Duodenal mucosa (tissue), 2 donors: ENCODE data around the gene CALY.
A peak's percentile ranks its signal among the peaks of the same experiment; 100 is the strongest.
"Not testable (repeated sequence)": the region's sequence is repeated elsewhere in the genome, so short reads cannot be mapped to it uniquely, and the experiment has no call there.

ENCODE experiments used
- H3K27ac ChIP-seq: one replicate; pipeline ENCODE4 v1.7.0; 2013; ENCODE audit warnings: low read depth, low read length
- H3K27me3 ChIP-seq, 2 donors: one replicate each; pipeline ENCODE4 v1.7.0; 2013; ENCODE audit warnings: low read length in 2 of 2, control low read depth in 1 of 2; ENCODE audit not compliant: insufficient read depth in 2 of 2, control insufficient read depth in 1 of 2
- H3K36me3 ChIP-seq, 2 donors: one replicate each; pipeline ENCODE4 v1.7.0; 2013; ENCODE audit warnings: low read length in 2 of 2, control low read depth in 1 of 2; ENCODE audit not compliant: insufficient read depth in 2 of 2, control insufficient read depth in 1 of 2
- H3K4me1 ChIP-seq, 2 donors: one replicate each; pipeline ENCODE4 v1.7.0; 2013; ENCODE audit warnings: low read length in 2 of 2, control low read depth in 1 of 2; ENCODE audit not compliant: insufficient read depth in 2 of 2, control insufficient read depth in 1 of 2
- H3K4me3 ChIP-seq, 2 donors: one replicate each; pipeline ENCODE4 v1.7.0; 2013; ENCODE audit warnings: low read length in 2 of 2, low read depth in 1 of 2
- H3K9ac ChIP-seq, 2 donors: one replicate each; pipeline ENCODE4 v1.7.0; 2013; ENCODE audit warnings: low read length in 2 of 2, low read depth in 1 of 2
- H3K9me3 ChIP-seq, 2 donors: one replicate each; pipeline ENCODE4 v1.7.0; 2013; ENCODE audit warnings: low read length in 2 of 2, control low read depth in 1 of 2; ENCODE audit not compliant: control insufficient read depth in 1 of 2

CALY gene

DNA sequence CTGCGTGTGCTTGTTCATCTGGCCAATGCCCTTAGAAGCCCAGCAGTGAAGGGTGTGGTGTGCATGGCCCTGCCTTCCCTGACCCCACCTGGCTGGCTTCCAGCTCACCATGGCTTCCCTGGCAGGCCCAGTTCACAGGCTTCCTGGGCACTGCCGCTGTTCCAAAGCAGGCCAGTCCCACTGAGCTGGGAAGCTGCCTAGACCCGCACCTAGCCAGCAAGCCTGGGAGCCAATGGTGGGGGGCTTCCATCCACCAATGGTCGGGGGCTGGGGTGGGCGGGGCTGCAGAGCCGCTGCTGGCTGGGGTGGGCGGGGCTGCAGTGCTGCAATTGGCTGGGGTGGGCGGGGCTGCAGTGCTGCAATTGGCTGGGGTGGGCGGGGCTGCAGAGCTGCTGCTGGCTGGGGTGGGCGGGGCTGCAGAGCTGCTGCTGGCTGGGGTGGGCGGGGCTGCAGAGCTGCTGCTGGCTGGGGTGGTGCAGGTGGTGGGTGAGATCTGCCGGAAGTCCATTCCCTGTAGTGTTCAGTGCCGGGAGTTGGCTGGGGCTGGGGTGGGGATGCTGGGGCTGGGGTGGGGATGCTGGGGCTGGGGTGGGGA is 12.4 kb downstream of the CALY start:
- no peak overlapping the region for H3K9ac ChIP-seq
- peaks cover 7 to 10% of the 10 kb centered on the region in 2 donors for H3K4me1 ChIP-seq
- no peaks in the 10 kb centered on the region for H3K9me3 ChIP-seq
- no peaks in the 10 kb centered on the region for H3K36me3 ChIP-seq
- H3K27me3 ChIP-seq, result peaks cover 45 to 47% of the 10 kb centered on the region in 2 donors
- H3K27ac ChIP-seq, result no peak overlapping the region
- peak overlapping the region in 1 of 2 donors; percentile 54 for H3K4me3 ChIP-seq

DNA sequence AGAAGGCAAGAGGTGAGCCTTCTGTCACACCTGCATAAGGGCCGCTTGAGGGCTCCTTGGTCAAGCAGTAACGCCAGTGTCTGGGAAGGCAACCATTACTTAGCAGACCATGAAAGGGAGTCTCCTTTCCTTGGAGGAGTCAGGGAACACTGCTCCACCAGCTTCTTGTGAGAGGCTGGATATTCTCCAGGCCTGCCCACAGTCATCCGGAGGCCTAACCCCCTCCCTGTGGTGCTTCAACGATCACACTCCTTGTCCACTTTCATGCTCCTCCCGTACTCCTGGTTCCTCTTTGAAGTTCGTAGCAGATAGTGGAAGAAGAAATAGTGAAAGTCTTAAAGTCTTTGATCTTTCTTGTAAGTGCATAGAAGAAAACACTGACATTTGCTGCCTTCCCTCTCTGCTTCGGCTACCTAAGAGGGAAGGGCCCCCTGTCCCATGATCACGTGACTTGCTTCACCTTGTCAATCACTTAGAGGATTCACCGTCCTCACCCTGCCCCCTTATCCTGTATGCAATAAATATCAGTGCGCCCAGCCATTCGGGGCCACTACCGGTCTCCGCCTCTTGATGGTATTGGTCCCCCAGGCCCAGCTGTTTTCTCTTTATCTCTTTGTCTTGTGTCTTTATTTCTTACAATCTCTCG is 14.5 kb downstream of the CALY start:
- H3K27ac ChIP-seq, H3K36me3 ChIP-seq, H3K9ac ChIP-seq, H3K4me3 ChIP-seq, H3K9me3 ChIP-seq: not testable (repeated sequence)
- Histone ChIP-seq H3K27me3 (peaks cover 27 to 31% of the 10 kb centered on the region in 2 donors), H3K4me1 (peaks cover 7 to 10% of the 10 kb centered on the region in 2 donors)

DNA sequence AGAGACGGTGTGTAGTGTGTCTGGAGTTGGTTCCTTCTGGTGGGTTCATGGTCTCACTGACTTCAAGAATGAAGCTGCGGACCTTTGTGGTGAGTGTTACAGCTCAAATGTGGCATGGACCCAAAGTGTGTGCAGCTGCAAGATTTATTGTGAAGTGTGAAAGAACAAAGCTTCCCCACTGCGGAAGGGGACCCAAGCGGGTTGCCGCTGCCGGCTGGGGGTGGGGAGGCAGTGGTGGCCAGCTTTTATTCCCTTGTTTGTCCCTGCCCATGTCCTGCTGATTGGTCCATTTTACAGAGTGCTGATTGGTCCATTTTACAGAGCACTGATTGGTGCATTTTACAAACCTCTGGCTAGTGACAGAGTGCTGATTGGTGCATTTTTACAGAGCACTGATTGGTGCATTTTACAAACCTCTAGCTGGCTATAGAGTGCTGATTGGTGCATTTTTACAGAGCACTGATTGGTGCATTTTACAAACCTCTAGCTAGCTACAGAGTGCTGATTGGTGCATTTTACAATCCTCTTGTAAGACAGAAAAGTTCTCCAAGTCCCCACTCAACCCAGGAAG is 15.8 kb downstream of the CALY start:
- not testable (repeated sequence) for H3K9ac ChIP-seq, H3K27ac ChIP-seq, H3K36me3 ChIP-seq, H3K4me3 ChIP-seq, H3K9me3 ChIP-seq, H3K4me1 ChIP-seq
- peaks cover 14 to 18% of the 10 kb centered on the region in 2 donors for H3K27me3 ChIP-seq

DNA sequence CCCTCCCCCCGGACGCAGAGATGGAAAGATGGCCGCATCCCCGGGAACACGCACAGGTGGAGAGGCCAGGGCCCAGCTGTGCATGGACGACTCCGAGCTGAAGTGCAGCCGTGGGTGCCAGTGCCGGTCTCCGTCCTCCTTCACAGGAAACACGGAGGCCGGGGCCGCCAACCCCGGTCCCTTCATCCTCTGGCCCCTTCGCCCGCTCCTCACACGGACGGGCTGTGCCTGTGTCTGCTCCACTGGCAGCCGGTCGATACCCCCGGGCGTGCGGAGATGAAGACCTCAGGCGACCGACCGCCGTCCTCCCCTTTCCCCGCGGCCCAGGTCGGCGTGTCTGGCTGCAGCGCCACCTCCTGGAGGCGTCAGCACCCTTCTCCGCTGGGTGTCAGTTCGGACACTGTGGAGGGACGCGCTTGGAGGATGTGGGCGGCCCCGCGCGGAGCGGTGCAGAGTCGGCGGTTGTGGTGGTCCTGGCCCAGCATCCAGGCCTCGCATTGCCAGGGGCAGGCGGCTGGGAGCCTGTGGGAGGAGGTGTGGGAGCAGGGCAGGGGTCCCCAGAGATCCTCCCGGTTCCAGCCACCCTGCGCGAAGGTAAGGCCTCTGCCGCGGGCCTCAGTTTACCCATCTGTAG is 18.1 kb downstream of the CALY start:
- Histone ChIP-seq H3K27me3 (peaks cover 6 to 8% of the 10 kb centered on the region in 2 donors), H3K9ac (no peak overlapping the region), H3K36me3 (no peaks in the 10 kb centered on the region), H3K9me3 (no peaks in the 10 kb centered on the region), H3K4me1 (peaks cover 0 to 2% of the 10 kb centered on the region in 2 donors), H3K4me3 (peak overlapping the region; percentile 47 to 54), H3K27ac (no peak overlapping the region)

DNA sequence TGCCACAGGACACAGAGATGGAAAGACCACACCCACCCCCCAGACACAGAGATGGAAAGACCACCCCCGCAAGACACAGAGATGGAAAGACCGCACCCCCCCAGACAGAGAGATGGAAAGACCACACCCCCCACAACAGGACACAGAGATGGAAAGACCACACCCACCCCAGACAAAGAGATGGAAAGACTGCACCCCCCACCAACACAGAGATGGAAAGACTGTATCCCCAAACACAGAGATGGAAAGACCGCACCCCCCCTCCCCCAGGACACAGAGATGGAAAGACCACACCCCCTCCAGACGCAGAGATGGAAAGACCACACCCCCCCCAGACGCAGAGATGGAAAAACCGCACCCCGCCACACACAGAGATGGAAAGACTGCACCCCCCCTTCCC is 20.0 kb downstream of the CALY start:
- Histone ChIP-seq H3K36me3 (peaks cover 14% of the 10 kb centered on the region in 2 donors), H3K4me1 (peaks cover 0 to 2% of the 10 kb centered on the region in 2 donors), H3K27ac (no peak overlapping the region), H3K9ac (no peak overlapping the region), H3K27me3 (peaks cover 6 to 8% of the 10 kb centered on the region in 2 donors), H3K9me3 (no peaks in the 10 kb centered on the region), H3K4me3 (no peak overlapping the region)

DNA sequence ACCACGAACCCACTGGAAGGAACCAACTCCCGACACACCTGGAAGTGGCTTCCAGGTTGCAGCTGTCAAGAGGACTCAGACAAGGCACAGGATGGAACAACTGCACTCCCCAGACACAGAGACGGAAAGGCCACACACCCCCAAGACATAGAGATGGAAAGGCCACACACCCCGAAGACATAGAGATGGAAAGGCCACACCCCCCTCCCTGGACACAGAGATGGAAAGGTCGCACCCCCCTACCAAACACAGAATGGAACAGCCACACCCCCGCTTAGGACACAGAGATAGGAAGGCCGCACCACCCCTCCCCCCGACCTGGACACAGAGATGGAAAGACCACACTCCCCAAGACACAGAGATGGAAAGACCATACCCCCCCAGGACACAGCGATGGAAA is 20.4 kb downstream of the CALY start:
- H3K27ac ChIP-seq, result no peak overlapping the region
- peaks cover 0 to 2% of the 10 kb centered on the region in 2 donors for H3K4me1 ChIP-seq
- no peaks in the 10 kb centered on the region for H3K9me3 ChIP-seq
- peaks cover 14 to 19% of the 10 kb centered on the region in 2 donors for H3K36me3 ChIP-seq
- H3K9ac ChIP-seq, result no peak overlapping the region
- H3K4me3 ChIP-seq, result no peak overlapping the region
- H3K27me3 ChIP-seq, result peaks cover 6 to 8% of the 10 kb centered on the region in 2 donors

GRCh38 chr10:133315847-133316246 is 20.8 kb downstream of the CALY start:
- Histone ChIP-seq H3K36me3 (peaks cover 14 to 21% of the 10 kb centered on the region in 2 donors), H3K4me3 (no peak overlapping the region), H3K9ac (no peak overlapping the region), H3K9me3 (no peaks in the 10 kb centered on the region), H3K27ac (no peak overlapping the region), H3K27me3 (peaks cover 6 to 8% of the 10 kb centered on the region in 2 donors), H3K4me1 (peaks cover 0 to 2% of the 10 kb centered on the region in 2 donors)

- Histone ChIP-seq H3K9ac (no peak overlapping the region), H3K4me1 (peaks cover 7 to 8% of the 10 kb centered on the region in 2 donors), H3K36me3 (peaks cover 14 to 29% of the 10 kb centered on the region in 2 donors), H3K27ac (no peak overlapping the region), H3K9me3 (no peaks in the 10 kb centered on the region), H3K27me3 (peaks cover 6 to 8% of the 10 kb centered on the region in 2 donors), H3K4me3 (no peak overlapping the region)
Observed at GRCh38 chr10:133314911-133315310, 21.8 kb downstream of the CALY start.

GRCh38 chr10:133313192-133313591 is 23.5 kb downstream of the CALY start:
- Histone ChIP-seq H3K9me3 (no peaks in the 10 kb centered on the region), H3K27me3 (no peaks in the 10 kb centered on the region), H3K4me3 (no peak overlapping the region), H3K9ac (no peak overlapping the region), H3K36me3 (peaks cover 14 to 29% of the 10 kb centered on the region in 2 donors), H3K27ac (no peak overlapping the region), H3K4me1 (peaks cover 14 to 17% of the 10 kb centered on the region in 2 donors)

GRCh38 chr10:133312769-133313145 is 23.9 kb downstream of the CALY start:
- no peak overlapping the region for H3K4me3 ChIP-seq
- no peak overlapping the region for H3K27ac ChIP-seq
- H3K27me3 ChIP-seq, result no peaks in the 10 kb centered on the region
- peaks cover 14 to 21% of the 10 kb centered on the region in 2 donors for H3K4me1 ChIP-seq
- no peak overlapping the region for H3K9ac ChIP-seq
- H3K9me3 ChIP-seq, result no peaks in the 10 kb centered on the region
- peaks cover 14 to 29% of the 10 kb centered on the region in 2 donors for H3K36me3 ChIP-seq
